Measurements from ENCODE around the gene ALOXE3.

ALOXE3 gene

GRCh38 chr17:8053600-8053999, 64.7 kb downstream of the ALOXE3 start:
- H3K4me3 ChIP-seq (replicated peaks in 1 of 2; ENCODE audit: low read depth in 2 of 2, low read length in 2 of 2) = no peak overlapping the region
- no peak for DNase-seq (ENCODE audit: low read depth in 2 of 2)
- TF ChIP-seq, protein P1, sequence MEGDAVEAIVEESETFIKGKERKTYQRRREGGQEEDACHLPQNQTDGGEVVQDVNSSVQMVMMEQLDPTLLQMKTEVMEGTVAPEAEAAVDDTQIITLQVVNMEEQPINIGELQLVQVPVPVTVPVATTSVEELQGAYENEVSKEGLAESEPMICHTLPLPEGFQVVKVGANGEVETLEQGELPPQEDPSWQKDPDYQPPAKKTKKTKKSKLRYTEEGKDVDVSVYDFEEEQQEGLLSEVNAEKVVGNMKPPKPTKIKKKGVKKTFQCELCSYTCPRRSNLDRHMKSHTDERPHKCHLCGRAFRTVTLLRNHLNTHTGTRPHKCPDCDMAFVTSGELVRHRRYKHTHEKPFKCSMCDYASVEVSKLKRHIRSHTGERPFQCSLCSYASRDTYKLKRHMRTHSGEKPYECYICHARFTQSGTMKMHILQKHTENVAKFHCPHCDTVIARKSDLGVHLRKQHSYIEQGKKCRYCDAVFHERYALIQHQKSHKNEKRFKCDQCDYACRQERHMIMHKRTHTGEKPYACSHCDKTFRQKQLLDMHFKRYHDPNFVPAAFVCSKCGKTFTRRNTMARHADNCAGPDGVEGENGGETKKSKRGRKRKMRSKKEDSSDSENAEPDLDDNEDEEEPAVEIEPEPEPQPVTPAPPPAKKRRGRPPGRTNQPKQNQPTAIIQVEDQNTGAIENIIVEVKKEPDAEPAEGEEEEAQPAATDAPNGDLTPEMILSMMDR (IDR thresholded peaks at IDR 0.05; ENCODE audit: low read depth, low read length) = no peak

DNA sequence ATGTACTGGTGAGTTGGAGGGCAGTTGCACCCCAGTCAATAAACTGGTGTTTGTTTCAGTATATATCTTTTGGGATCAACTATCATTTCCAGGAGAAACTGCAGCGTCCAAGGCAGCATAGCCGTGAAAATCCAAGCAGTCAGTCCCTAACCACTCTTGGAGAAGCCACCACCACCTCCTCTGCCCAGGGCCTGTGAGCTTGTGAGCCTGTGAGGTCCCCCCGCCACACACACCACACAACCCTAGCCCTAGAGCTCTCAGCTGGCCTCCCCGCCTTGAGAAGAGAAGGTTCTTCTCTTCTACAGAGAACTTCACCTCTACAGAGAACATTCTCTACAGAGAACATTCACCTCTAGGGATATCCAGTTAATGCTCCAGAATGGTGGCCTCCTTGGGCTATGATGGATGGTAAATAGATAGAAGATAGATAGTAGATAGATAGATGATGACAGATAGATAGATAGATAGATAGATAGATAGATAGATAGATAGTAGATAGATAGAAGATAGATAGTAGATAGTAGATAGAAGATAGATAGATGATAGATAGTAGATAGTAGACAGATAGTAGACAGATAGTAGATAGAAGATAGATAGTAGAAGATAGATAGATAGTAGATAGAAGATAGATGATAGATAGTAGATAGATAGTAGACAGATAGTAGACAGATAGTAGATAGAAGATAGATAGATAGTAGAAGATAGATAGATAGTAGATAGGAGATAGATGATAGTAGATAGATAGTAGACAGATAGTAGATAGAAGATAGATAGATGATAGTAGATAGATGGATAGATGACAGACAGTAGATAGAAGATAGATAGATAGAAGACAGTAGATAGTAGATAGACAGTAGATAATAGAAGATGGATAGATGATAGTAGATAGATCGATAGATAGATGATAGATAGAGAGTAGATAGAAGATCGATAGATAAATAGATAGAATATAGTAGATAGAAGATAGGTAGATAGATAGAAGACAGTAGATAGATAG, 65.8 kb downstream of the ALOXE3 start:
- TF ChIP-seq, protein P1 (IDR thresholded peaks at IDR 0.05; ENCODE audit: low read depth, low read length) = no peak
- no peak for DNase-seq (ENCODE audit: low read depth in 2 of 2)
- H3K4me3 ChIP-seq (replicated peaks in 1 of 2; ENCODE audit: low read depth in 2 of 2, low read length in 2 of 2) = no peak overlapping the region

- H3K4me3 ChIP-seq (replicated peaks in 1 of 2; ENCODE audit: low read depth in 2 of 2, low read length in 2 of 2) = no peak overlapping the region
- TF ChIP-seq, protein P1 (IDR thresholded peaks at IDR 0.05; ENCODE audit: low read depth, low read length) = no peak
- no peak for DNase-seq (ENCODE audit: low read depth in 2 of 2)
Observed at GRCh38 chr17:8051831-8052230, 66.5 kb downstream of the ALOXE3 start.

DNA sequence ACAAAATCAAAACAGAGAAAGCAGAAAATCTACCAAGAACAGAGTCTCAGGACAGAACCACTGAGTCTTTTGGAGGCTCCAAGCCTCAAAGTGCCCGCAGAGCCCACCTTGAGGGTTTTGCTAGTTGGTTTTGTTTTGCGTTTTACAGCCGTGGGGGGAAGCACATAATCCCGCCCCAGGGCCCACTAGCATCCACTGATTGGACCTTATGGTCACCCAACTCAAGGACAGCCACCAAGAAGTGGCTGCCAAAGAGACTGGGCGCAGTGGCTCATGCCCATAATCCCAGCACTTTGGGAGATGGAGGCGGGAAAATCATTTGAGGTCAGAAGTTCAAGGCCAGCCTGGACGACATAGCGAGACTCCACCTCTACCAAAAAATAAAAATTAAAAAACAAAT, 69.6 kb downstream of the ALOXE3 start:
- TF ChIP-seq, protein P1 (IDR thresholded peaks at IDR 0.05; ENCODE audit: low read depth, low read length) = no peak

DNA sequence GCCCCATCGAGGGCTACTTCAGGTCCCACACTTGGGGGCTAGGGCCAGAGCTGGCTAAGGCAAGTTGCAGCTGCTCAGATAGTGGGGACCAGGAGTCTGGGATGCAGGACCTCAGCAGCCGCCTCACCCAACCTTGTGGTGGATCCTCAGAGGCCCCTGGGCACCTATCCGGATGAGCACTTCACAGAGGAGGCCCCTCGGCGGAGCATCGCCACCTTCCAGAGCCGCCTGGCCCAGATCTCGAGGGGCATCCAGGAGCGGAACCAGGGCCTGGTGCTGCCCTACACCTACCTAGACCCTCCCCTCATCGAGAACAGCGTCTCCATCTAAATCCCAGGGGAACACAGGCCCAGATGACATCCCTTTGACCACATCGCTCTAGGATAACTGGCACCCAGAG, 70.1 kb downstream of the ALOXE3 start:
- H3K4me3 ChIP-seq (replicated peaks in 1 of 2; ENCODE audit: low read depth in 2 of 2, low read length in 2 of 2) = no peak overlapping the region
- DNase-seq (ENCODE audit: low read depth in 2 of 2) = no peak
- TF ChIP-seq, protein P1 (IDR thresholded peaks at IDR 0.05; ENCODE audit: low read depth, low read length) = no peak

More for the DNA sequence above, 69.6 kb downstream of the ALOXE3 start:
- no peak overlapping the region for H3K4me3 ChIP-seq (replicated peaks in 1 of 2; ENCODE audit: low read depth in 2 of 2, low read length in 2 of 2)
- DNase-seq (ENCODE audit: low read depth in 2 of 2) = no peak

GRCh38 chr17:8047769-8048110, 70.6 kb downstream of the ALOXE3 start:
- TF ChIP-seq, protein P1 (IDR thresholded peaks at IDR 0.05; ENCODE audit: low read depth, low read length) = no peak
- no peak for DNase-seq (ENCODE audit: low read depth in 2 of 2)
- H3K4me3 ChIP-seq (replicated peaks in 1 of 2; ENCODE audit: low read depth in 2 of 2, low read length in 2 of 2) = no peak overlapping the region
